Lung (tissue), 12 donors: Measurements from ENCODE around the gene BRD9. TPM values are rescaled to one million over a fixed set of nuclear protein-coding genes. Genes with fewer than 3 reads are reported as not detected.
"Not testable (repeated sequence)": the region's sequence is repeated elsewhere in the genome, so short reads cannot be mapped to it uniquely, and the experiment has no call there.

Source experiments
- ATAC-seq: fragments of 200-7000 bp; cut with Tn5 transposase; one replicate; pipeline ENCODE4 v1.9.1; 2020; ENCODE audit warnings: moderate number of reproducible peaks; ENCODE audit not compliant: insufficient read depth, low FRiP score
- DNase-seq, 3 donors: peaks; one replicate each; pipeline ENCODE4 v3.0.0-alpha.2; 2013 to 2017
- H3K27ac ChIP-seq, 2 donors: one replicate each; pipeline ENCODE4 v1.5.1; 2013; ENCODE audit warnings: mild to moderate bottlenecking in 2 of 2, moderate library complexity in 2 of 2, control low read depth in 1 of 2, inconsistent platforms in 1 of 2, low read depth in 1 of 2, low read length in 1 of 2
- H3K27me3 ChIP-seq, 3 donors: one replicate each; pipeline ENCODE4 v1.5.1; 2013; ENCODE audit warnings: low read length in 2 of 3; ENCODE audit not compliant: control insufficient read depth in 3 of 3, insufficient read depth in 3 of 3
- H3K36me3 ChIP-seq, 4 donors: one replicate each; pipeline ENCODE4 v1.5.1; 2013; ENCODE audit warnings: low read length in 4 of 4, mild to moderate bottlenecking in 1 of 4, moderate library complexity in 1 of 4; ENCODE audit not compliant: control insufficient read depth in 4 of 4, insufficient read depth in 4 of 4
- H3K4me1 ChIP-seq, 5 donors: one replicate each; pipeline ENCODE4 v1.5.1; 2013; ENCODE audit warnings: low read length in 5 of 5, mild to moderate bottlenecking in 2 of 5, moderate library complexity in 1 of 5; ENCODE audit not compliant: control insufficient read depth in 5 of 5, insufficient read depth in 5 of 5
- H3K4me3 ChIP-seq: one replicate; pipeline ENCODE4 v1.5.1; 2013; ENCODE audit warnings: mild to moderate bottlenecking, control low read depth, moderate library complexity
- H3K9ac ChIP-seq, 2 donors: one replicate each; pipeline ENCODE4 v1.5.1; 2013; ENCODE audit warnings: low read length in 2 of 2, control low read depth in 1 of 2; ENCODE audit not compliant: insufficient read depth in 1 of 2
- H3K9me3 ChIP-seq, 4 donors: one replicate each; pipeline ENCODE4 v1.5.1; 2013; ENCODE audit warnings: low read length in 3 of 4, mild to moderate bottlenecking in 1 of 4, moderate library complexity in 1 of 4; ENCODE audit not compliant: control insufficient read depth in 4 of 4, insufficient read depth in 3 of 4
- CTCF ChIP-seq: IDR thresholded peaks from 2 replicates; pipeline ENCODE4 v1.5.1; 2012; ENCODE audit warnings: mild to moderate bottlenecking; ENCODE audit errors: control extremely low read depth, extremely low read depth
- WGBS, 2 donors: extraction: QIAGEN DNeasy Blood & Tissue Kit; methylation state at CpG; one replicate each; pipeline ENCODE4 v1.1.7; 2013; 5-methylcytosine and 5-hydroxymethylcytosine counted together
- polyA plus RNA-seq, 2 donors: library from polyadenylated mRNA; stranded (reverse); fragments of 200-250 nt; gene quantifications; one replicate each; pipeline ENCODE4 v1.2.1, GENCODE V29; 2013
- total RNA-seq, 2 donors: library from RNA; depleted of rRNA in 1 of 2; stranded (reverse); fragments of >200 nt in 1 of 2; gene quantifications; one replicate each; pipeline ENCODE4 v1.2.1, GENCODE V29; 2014 to 2021
- donor health status: control.
- donor health status: control.
- donor health status: Bipolar disorder and iron deficiency.
- donor health status: healthy.
- donor health status: DM: yes; HTN: yes; CAD: no.

The BRD9 gene
- total and polyA plus RNA-seq, 4 donors = 24.3 to 69.7 (median 37.3) TPM

- WGBS, 2 donors = 85 to 86% methylated on average over 14 of the region's 14 CpGs
- no peaks in the 10 kb centered on the region for H3K9me3 ChIP-seq
- no peak for ATAC-seq
- no peak for DNase-seq
- H3K4me3 ChIP-seq = no peak overlapping the region
- no peaks in the 10 kb centered on the region for H3K27me3 ChIP-seq
- no peak for TF ChIP-seq CTCF
- no peaks in the 10 kb centered on the region for H3K36me3 ChIP-seq
- no peak overlapping the region for H3K9ac ChIP-seq
- H3K4me1 ChIP-seq = peaks cover 0 to 12% (median 6%) of the 10 kb centered on the region in 5 donors
- no peak overlapping the region for H3K27ac ChIP-seq
These were observed 44.7 kb upstream of the BRD9 start for GRCh38 chr5:937151-937924.

GRCh38 chr5:936149-937144, 43.8 kb upstream of the BRD9 start:
- DNase-seq (no peak), ATAC-seq (no peak)
- H3K9me3 ChIP-seq = no peaks in the 10 kb centered on the region
- WGBS, 2 donors = 83 to 93% methylated on average over 19 of the region's 19 CpGs
- TF ChIP-seq CTCF = no peak
- no peaks in the 10 kb centered on the region for H3K36me3 ChIP-seq
- no peaks in the 10 kb centered on the region for H3K27me3 ChIP-seq
- no peak overlapping the region for H3K9ac ChIP-seq
- H3K4me3 ChIP-seq = no peak overlapping the region
- no peak overlapping the region for H3K27ac ChIP-seq
- H3K4me1 ChIP-seq = peaks cover 0 to 13% (median 8%) of the 10 kb centered on the region in 5 donors

- Histone ChIP-seq H3K27me3 (no peaks in the 10 kb centered on the region), H3K9me3 (no peaks in the 10 kb centered on the region), H3K4me3 (no peak overlapping the region), H3K36me3 (no peaks in the 10 kb centered on the region), H3K4me1 (peaks cover 0 to 13% (median 8%) of the 10 kb centered on the region in 5 donors), H3K27ac (no peak overlapping the region), H3K9ac (no peak overlapping the region)
- no peak for DNase-seq
- no peak for TF ChIP-seq CTCF
- ATAC-seq = no peak
- WGBS, 2 donors = 67 to 68% methylated on average over 5 of the region's 5 CpGs
These were observed 43.0 kb upstream of the BRD9 start for GRCh38 chr5:935510-936084.

- not testable (repeated sequence) for H3K9ac ChIP-seq, H3K27me3 ChIP-seq, H3K27ac ChIP-seq, H3K4me3 ChIP-seq, H3K36me3 ChIP-seq, DNase-seq, ATAC-seq, H3K9me3 ChIP-seq
- H3K4me1 ChIP-seq = peaks cover 0 to 13% (median 8%) of the 10 kb centered on the region in 5 donors
- 86 to 89% methylated on average over 3 of the region's 3 CpGs for WGBS, 2 donors
These were observed 41.9 kb upstream of the BRD9 start for GRCh38 chr5:934381-934967.

- H3K4me3 ChIP-seq, H3K36me3 ChIP-seq, H3K27me3 ChIP-seq, H3K9ac ChIP-seq, DNase-seq, ATAC-seq, H3K27ac ChIP-seq, H3K9me3 ChIP-seq: not testable (repeated sequence)
- peaks cover 0 to 13% (median 8%) of the 10 kb centered on the region in 5 donors for H3K4me1 ChIP-seq
These were observed 41.4 kb upstream of the BRD9 start for GRCh38 chr5:933951-934350.
